ENCODE results near the gene PRKACG.
"Not testable (repeated sequence)": the region's sequence is repeated elsewhere in the genome, so short reads cannot be mapped to it uniquely, and the experiment has no call there.

PRKACG gene

DNA sequence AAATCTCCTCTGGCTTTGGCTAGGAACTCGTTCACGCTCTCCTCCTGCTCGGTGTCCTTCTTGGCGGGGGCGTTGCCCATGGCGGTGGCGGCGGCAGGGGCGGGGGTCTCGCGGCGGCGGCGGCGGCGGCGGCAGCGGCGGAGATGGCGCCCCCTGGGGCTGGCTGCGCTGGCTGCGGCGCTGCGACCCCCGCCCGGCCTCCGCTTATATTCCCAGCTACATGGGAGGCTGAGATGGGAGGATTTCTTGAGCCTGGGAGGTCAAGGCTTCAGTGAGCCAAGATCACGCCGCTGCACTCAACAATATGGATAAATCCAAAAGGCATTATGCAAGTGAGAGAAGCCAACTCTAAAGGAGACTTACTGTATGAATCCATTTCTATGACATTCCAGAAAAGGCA, at the start of gene PRKACG:
TSS of gene PRKACG (minus strand) at position 101 of the 400 bp plus-strand sequence. CDS start at position 80, 21 bp downstream.
- DNase-seq = no peak

DNA sequence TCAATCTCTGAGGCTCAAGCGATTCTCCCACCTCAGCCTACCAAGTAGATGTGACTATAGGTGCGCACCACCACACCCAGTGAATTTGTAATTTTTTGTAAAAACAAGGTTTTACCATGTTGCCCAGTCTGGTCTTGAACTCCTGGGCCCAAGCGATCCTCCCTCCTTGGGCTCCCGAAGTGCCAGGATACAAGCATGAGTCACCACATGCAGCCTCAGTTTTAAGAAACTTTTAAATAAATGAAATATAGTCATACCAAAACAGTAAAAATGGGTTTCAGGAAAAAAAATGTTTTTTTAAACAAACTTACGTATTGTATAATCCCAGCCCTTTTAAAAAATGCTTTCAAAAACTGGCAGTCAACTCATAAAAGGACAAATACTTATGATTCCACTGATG, 48.3 kb upstream of the PRKACG start:
- no peak for DNase-seq

DNA sequence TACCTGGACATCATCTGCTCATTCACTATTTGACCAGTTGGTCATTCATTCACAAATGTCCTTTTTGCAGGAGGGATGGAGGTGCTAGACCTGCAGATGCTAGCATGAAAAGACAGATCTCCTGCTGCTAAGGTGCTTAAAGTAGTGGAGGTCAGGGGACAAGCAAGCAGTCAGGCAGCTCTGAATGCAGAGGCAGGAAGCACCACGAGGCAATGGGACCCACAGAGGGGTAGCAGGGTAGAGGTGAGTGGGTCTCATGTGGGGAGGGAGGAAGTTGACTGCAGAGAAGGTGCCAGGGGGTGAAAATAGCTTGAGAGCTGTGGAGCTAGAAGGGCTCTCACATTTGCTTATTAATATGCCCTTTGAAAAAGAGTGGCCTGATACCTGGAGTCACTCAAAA, 46.9 kb upstream of the PRKACG start:
- DNase-seq = no peak

DNA sequence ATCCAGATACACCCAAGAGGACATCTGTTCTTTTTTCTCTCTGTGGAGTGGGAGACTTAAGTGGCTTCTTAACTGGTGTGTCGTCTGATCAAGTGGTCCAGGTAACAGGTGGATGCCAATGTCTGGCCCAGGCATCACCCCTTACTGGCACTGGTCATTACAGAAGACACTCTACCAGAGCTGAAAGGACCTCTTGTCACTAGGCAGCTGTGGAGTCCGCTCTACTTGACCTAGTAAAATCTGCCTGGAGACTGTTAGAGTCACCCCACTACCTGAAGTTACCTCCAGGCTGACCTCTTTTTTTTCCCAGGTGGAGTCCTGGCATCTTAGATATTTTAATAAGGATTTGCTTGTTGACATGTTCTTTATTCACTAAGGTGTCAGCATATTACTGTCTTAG, 44.2 kb upstream of the PRKACG start:
- DNase-seq = no peak

DNA sequence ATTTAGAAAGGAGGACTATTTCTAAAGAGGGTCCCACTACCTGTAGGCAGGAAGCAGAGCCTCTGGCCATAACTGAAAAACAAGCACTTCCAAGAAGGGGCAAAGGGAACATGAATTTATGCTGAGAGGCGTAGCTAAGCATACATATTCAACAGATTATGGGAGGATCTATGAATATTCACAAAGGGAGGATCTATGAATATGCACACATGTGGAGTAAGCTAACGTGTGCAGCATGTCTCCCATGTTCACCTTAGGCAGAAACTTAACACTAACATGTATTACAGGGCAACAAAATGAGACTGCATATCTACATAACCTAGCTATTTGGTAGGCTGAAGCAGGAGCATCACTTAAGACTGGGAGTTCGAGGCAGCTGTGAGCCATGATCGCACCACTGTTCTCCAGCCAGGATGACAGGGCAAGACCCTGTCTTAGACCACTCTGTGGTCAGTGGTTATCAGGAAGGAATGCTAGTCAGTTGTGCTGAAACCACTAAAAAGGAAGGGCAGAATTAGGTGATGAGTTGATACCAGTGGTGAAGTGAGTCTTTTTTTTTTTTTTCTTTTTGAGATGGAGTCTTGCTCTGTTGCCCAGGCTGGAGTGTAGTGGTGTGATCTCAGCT, 42.4 kb upstream of the PRKACG start:
- DNase-seq = no peak

DNA sequence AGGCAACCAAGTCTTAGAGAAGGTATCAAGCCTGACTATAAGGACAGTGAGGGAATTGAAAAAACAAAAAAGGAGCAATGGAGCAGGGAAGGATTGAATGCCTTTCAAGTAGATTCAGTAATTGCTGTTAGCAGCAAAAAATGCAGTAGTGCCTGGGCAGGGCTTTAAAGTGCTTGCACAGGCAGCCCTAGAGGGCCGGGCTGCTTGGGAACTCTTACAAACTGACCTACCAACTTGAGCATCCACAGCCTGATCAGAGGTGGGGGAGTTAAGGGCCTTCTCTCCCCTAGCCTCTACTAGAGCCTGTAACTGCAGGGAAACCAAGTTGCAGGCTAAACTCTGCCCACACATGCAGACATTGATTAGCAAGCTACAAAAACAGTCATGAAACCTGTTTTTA, 41.1 kb upstream of the PRKACG start:
- no peak for DNase-seq

DNA sequence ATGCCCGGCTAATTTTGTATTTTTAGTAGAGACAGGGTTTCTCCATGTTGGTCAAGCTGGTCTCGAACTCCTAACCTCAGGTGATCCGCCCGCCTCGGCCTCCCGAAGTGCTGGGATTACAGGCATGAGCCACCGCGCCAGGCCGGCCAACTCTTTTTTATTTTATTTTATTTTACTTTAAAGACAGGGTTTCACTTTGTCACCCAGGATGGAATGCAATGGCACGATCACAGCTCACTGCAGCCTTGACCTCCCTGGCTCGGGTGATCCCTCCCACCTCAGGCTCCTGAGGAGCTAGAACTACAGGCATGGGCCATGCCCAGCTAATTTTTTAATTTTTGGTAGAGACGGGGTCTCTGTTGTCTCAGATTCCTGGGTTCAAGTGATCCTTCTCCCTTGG, 37.0 kb upstream of the PRKACG start:
- not testable (repeated sequence) for DNase-seq

DNA sequence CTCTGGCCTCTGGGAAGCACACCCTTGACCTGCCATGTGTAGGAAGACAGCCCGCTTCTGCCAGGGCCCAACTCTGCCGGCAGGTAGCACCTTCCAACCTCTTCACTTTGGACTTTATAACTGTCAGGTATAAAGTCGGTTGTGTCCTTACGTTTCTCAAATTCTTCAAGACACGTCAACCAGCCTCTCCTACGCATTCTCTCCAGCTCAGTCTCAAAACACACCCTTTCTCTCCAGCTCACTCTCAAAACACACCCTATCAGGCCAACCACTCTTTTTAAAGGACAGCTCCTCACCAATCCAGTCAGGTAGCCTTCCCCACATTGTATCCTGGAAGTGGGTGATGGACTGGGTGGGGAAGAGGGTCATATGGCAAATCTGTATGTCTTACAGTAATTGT, 35.2 kb upstream of the PRKACG start:
- no peak for DNase-seq

DNA sequence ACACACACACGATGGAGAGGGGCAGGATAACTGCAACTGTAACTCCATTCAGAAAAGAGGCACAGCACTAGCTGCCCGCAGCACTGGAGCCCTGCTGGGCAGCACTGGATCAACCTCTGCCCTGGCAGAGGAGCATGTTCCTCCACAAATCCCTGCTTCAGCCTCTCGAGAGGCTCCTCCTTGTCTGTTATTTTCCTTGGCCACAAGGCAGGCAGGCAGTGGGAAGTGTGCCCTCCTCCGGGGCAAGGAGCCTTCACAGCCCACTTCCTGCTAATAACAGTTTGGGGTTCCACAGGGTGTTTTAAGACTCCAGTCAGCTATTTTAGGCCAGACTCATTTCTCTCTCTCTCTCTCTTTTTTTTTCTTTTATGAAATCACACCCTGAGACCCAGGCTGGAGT, 33.5 kb upstream of the PRKACG start:
- no peak for DNase-seq

DNA sequence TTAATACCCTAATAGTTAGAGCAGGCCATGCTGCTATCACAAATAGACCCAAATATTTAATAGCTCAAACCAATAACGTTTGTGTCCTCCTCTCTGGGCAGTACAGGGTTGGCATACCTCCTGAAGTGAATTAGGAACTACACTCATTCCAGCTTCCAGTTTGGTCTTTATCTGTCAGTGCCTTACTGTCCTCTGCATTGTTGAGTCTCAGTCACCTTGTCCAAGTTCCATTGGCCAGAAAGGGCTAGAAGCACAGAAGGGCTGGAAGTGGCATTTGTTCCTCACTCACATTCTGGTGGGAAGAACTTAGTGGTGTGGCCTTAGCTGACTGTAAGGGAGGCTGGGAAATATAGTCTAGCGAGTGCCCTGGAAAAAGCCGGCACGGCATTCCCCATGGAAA, 32.8 kb upstream of the PRKACG start:
- DNase-seq = no peak

DNA sequence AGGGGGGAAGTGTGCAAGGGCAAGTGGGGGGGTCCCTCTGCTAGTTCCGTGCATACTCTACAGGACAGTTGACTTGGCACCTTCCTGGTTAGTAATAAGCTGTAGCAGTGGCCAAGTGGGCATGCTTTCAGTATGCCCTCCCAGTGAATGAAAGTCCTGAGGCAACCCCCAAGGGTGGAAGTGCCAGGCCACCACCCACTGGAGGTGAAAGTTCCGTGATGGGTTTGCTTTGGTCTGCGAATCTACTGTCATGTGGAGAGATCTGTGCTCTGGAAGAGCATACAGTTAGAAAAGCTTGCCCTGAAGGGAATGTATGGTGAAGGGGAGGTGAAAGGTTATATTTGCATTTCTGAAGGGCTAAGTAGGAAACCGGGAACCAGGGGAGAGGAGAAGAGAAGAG, 31.9 kb upstream of the PRKACG start:
- DNase-seq = no peak

DNA sequence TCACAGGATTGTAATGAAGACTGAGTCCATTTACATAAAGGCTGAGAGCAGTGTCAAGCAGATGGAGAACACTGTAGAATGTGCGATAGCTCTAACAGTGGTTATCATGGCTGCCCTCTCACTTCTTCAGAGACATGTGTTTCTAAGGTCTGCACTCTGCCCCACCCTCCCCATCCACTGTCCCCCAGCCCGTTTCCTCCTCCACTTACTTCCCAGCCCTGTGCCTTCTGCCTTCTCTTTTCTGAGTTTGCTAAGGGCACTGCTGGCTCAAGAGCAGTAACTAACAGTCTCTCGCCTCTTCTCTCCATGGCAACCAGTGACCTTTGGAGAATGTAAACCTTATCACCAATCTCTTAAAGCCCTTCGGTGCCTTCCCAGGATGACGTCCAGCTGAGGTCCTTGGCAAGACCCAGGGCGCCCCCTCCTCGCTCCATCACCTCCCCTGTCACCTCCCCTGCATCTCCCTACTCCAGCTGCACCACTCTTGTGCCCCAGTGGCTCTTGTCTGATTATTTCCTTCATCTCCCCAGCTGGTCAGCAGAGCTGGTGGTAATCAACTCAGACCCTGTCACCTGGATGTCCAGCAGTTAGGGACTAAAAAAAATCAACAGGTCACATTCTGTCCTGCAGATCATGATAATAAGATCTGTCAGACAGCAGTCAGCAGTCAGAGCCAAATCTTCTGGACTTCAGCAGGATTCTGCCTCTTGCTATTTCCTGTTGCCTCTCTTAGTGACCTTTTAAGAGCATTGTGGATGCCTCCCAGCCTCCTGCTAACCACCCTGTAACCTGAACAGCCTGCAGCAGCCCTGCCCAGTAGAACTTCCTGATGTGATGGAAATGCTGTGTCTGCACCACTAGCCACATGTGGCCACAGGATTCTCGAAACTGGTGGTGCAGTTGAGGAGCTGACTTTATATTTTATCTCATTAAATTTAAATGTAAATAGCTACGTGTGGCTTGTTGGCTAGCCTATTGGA, 30.6 kb upstream of the PRKACG start:
- DNase-seq = no peak

DNA sequence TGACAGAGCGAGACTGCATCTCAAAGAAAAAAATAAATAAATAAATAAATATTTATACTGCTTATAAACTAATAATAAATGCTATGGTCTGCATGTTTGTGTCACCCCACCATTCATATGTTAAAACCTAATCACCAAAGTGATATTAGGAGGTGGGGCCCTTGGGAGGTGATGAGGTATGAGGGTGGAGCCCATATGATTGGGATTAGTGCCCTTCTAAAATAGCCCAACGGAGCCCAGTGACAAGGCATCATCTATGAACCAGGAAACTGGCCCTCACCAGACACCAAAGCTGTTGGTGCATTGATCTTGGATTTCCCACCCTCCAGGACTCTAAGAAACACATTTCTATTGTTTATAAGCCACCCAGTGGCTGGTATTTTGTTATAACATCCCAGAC, 26.7 kb upstream of the PRKACG start:
- no peak for DNase-seq

DNA sequence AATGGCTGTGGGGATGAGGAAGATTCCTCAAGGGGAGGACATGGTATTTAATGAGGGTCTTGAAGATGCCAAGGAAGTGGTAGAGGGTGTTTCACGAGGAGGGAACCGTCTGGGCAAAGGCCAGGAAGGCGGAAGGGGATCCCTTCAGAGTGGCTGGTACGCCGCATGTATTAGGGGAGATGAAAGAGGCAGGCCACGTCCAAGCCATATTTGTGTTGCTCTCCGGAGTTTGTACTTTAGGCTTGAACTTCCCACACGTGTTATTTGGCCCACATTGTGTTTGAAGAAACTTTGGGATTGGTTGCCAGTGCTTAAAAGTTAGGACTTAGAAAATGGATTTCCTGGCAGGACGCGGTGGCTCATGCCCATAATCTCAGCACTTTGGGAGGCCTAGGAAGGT, 22.9 kb upstream of the PRKACG start:
- no peak for DNase-seq

DNA sequence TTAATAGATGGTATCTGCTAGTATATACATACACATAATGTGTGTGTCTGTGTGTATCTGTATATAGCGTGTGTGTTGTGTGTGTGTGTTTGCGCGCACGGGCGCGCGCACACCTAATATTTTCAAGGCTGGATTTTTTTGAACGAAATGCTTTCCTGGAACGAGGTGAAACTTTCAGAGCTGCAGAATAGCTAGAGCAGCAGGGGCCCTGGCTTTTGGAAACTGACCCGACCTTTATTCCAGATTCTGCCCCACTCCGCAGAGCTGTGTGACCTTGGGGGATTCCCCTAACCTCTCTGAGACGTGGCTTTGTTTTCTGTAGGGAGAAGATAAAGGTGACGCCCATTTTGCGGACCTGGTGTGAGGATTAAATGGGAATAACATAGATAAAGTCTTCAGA, 22.4 kb upstream of the PRKACG start:
- peak; percentile 23 to 39 for DNase-seq

DNA sequence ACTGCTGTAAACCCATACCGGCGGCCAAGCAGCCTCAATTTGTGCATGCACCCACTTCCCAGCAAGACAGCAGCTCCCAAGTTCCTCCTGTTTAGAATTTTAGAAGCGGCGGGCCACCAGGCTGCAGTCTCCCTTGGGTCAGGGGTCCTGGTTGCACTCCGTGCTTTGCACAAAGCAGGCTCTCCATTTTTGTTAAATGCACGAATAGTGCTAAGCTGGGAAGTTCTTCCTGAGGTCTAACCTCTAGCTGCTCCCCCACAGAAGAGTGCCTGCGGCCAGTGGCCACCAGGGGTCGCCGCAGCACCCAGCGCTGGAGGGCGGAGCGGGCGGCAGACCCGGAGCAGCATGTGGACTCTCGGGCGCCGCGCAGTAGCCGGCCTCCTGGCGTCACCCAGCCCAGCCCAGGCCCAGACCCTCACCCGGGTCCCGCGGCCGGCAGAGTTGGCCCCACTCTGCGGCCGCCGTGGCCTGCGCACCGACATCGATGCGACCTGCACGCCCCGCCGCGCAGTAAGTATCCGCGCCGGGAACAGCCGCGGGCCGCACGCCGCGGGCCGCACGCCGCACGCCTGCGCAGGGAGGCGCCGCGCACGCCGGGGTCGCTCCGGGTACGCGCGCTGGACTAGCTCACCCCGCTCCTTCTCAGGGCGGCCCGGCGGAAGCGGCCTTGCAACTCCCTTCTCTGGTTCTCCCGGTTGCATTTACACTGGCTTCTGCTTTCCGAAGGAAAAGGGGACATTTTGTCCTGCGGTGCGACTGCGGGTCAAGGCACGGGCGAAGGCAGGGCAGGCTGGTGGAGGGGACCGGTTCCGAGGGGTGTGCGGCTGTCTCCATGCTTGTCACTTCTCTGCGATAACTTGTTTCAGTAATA, 21.8 kb upstream of the PRKACG start, which contains the start of gene FXN:
TSS of gene FXN (plus strand) at position 315 of the 871 bp plus-strand sequence. CDS start at position 346, 31 bp downstream.
- peak; percentile 80 to 82 for DNase-seq

DNA sequence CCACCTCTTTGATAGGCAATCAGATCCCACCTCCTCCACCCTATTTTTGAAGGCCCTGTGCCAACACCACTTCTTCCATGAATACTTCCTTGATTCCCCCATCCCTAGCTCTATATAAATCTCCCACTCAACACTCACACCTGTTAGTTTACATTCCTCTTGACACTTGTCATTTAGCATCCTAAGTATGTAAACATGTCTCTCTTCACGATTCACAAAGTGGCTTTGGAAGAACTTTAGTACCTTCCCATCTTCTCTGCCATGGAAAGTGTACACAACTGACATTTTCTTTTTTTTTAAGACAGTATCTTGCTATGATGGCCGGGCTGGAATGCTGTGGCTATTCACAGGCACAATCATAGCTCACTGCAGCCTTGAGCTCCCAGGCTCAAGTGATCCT, 20.2 kb upstream of the PRKACG start:
- DNase-seq = no peak

DNA sequence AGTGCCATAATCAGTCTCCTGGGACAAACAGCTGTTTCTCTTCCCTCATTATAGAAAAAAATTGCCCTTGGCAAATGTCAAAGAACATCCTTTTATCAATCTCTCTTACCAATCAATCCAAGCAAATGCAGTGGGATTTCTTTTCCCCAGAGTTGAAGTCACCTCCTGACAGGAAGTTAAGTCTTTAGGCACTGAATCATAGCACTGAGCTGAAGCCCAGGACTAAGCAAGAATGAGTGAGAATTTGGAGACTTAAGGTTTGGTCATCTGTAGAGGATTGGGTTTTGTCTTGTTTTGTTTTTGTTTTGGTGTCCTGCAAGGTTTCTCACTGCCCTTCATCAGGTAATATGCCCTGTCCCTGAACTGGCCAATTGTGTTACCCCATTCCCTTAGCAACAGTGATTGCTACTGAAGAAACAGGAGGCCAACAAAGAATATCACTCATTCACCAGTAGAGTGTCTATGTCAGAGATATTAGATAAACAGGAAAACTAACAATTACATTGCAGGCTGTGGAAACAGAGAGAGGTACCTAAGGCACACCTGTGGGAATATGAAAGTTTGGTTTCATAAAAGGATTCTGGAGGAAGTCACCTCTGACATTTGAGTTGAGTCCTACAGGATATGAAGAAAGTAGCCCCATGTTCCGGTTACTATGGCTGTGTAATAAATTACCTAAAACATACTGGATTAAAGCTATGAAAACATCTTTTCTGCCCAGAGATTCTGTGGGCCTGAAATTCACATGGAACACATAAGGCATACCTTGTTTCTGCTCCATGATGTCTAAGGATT, 17.1 kb upstream of the PRKACG start:
- no peak for DNase-seq

DNA sequence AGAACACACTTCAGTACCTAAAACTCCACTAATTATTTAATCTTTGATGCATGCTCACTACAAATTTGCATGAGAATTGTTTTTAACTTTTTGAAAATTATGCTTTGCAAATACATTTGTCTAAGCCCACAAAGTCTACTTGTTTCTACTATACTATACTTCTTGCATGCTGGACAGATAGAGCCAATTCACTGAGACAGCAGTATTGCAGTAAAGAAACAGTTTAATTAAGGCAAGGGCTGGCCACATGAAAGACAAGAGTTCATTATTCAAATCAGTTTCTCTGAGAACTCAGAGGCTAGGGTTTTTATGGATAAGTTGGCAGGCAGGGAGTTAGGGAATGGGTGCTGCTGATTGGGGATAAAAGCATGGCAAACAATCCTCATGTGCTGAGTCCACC, 15.6 kb upstream of the PRKACG start:
- no peak for DNase-seq

DNA sequence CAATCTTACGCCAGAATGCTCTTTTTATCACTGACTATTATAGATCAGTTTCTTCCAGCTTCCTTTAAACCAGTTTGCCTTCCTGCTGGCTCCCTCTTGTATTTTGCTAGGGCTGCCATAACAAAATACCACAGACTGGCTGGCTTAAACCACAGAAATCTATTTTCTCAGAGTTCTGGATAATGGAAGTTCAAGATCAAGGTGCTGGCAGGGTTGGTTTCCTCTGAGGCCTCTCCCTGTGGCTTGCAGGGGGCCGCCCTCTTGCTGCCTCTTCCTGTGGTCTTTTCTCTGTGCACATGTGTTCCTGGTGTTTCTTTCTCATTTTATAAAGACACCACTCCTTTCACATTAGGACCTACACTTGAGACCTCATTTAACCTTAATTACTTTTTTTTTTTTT, 14.8 kb upstream of the PRKACG start:
- peak; percentile 38 to 60 for DNase-seq

DNA sequence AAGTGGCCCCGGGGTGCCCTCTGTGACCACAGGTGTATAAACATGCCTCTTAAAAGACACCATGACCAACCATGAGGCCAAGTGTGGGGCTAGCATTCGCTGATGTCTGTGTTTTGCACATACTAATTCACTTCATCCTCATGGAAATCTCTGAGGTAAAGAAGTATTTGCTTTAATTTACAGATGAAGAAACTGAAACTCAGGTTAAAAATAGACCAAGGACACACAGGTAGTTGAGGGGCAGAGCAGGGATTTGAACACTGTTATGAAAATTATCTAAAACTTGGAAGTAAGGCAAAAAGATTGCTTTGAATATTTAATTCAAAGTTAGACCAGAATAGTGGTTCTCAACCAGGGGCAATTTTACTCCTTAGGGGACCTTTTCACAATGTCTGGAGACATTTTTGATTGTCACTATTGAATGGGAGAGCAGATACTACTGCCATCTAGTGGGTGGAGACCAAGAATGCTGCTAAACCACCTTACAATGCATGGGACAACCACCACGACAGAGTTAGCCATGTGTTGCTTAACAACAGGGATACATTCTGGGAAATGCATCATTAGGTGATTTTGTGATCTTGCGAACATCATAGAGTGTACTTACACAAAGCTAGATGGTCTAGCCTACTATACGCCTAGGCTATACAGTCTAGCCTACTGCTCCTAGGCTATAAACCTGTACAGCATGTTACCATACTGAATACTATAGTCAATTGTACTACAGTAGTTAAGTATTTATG, 13.6 kb upstream of the PRKACG start:
- peak; percentile 54 to 71 for DNase-seq

DNA sequence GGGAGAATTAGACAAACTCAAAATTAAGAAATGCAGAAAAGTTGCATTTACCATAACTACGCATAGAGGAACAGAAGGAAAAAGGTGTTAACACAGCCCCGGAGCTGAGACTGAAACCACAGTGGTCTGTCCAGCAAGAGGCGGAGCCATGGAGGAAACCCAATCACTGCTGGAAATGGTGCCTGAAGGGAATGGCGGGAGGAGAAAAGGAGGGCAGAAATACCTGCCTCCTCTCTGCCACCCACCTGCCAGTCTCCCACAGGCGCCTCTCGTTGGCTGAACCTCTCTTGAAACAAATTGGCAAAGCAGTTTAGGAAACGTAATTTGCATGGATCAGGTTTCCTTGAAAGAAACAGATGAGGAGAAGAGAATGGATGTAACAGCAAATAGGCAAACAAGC, 9.7 kb upstream of the PRKACG start:
- DNase-seq = no peak
